ENCODE data around the gene HECTD4.
"Not testable (repeated sequence)": the region's sequence is repeated elsewhere in the genome, so short reads cannot be mapped to it uniquely, and the experiment has no call there.

HECTD4 gene

GRCh38 chr12:112381883-112382796 lies at the start of gene HECTD4:
Gene HECTD4 (minus strand): TSS chr12:112382431. CDS start chr12:112382128, 303 bp downstream.
- peak; percentile 82 for DNase-seq

GRCh38 chr12:112431965-112432364 lies 49.7 kb upstream of the HECTD4 start:
- no peak for DNase-seq

- no peak for DNase-seq
These were observed 48.7 kb upstream of the HECTD4 start for GRCh38 chr12:112430929-112431328.

GRCh38 chr12:112427760-112428159 lies 45.5 kb upstream of the HECTD4 start:
- no peak for DNase-seq

GRCh38 chr12:112425582-112426382 lies 43.6 kb upstream of the HECTD4 start:
- DNase-seq: no peak

GRCh38 chr12:112424126-112424525 lies 41.9 kb upstream of the HECTD4 start:
- no peak for DNase-seq

GRCh38 chr12:112422531-112422930 lies 40.3 kb upstream of the HECTD4 start:
- DNase-seq: no peak

GRCh38 chr12:112421363-112421762 lies 39.1 kb upstream of the HECTD4 start:
- no peak for DNase-seq

GRCh38 chr12:112420740-112421139 lies 38.5 kb upstream of the HECTD4 start:
- DNase-seq: no peak

GRCh38 chr12:112419297-112420133 lies 37.3 kb upstream of the HECTD4 start:
- no peak for DNase-seq

GRCh38 chr12:112418608-112419296 lies 36.5 kb upstream of the HECTD4 start, which contains the start of gene PTPN11:
Gene PTPN11 (plus strand): TSS chr12:112418947. CDS start chr12:112419112, 165 bp downstream.
- peak; percentile 72 for DNase-seq

- no peak for DNase-seq
These were observed 36.0 kb upstream of the HECTD4 start for GRCh38 chr12:112418273-112418607.

- not testable (repeated sequence) for DNase-seq
These were observed 33.2 kb upstream of the HECTD4 start for GRCh38 chr12:112415457-112415856.

GRCh38 chr12:112413855-112414625 lies 31.8 kb upstream of the HECTD4 start:
- DNase-seq: no peak

GRCh38 chr12:112409906-112410244 lies 27.6 kb upstream of the HECTD4 start:
- no peak for DNase-seq

- DNase-seq: peak; percentile 89
These were observed 27.1 kb upstream of the HECTD4 start, which contains the start of gene RPL6 for GRCh38 chr12:112409064-112409905. Gene RPL6 (minus strand): TSS chr12:112409605. CDS start chr12:112408656, 949 bp downstream.

GRCh38 chr12:112408621-112409020 lies 26.4 kb upstream of the HECTD4 start:
- DNase-seq: no peak

GRCh38 chr12:112407683-112408082 lies 25.5 kb upstream of the HECTD4 start:
- DNase-seq: not testable (repeated sequence)

- DNase-seq: no peak
These were observed 24.6 kb upstream of the HECTD4 start for GRCh38 chr12:112406519-112407488.
